ENCODE measurements around the gene TSPYL2.

Gene TSPYL2

GRCh38 chrX:53080628-53081580 lies 1.3 kb upstream of the TSPYL2 start:
- no peak for DNase-seq (ENCODE audit: low read depth)

GRCh38 chrX:53082773-53083616 lies 828 bp downstream of the TSPYL2 start:
- DNase-seq (ENCODE audit: low read depth): no peak

- DNase-seq (ENCODE audit: low read depth): no peak
These were observed 1.9 kb downstream of the TSPYL2 start for GRCh38 chrX:53084043-53084570.

GRCh38 chrX:53084863-53085262 lies 2.7 kb downstream of the TSPYL2 start:
- DNase-seq (ENCODE audit: low read depth): no peak

- no peak for DNase-seq (ENCODE audit: low read depth)
These were observed 3.6 kb downstream of the TSPYL2 start for GRCh38 chrX:53085661-53086229.

GRCh38 chrX:53086464-53086863 lies 4.3 kb downstream of the TSPYL2 start:
- no peak for DNase-seq (ENCODE audit: low read depth)

- no peak for DNase-seq (ENCODE audit: low read depth)
These were observed 5.2 kb downstream of the TSPYL2 start for GRCh38 chrX:53087388-53087831.

GRCh38 chrX:53088136-53088974 lies 6.2 kb downstream of the TSPYL2 start:
- peak; percentile 46 for DNase-seq (ENCODE audit: low read depth)

- no peak for DNase-seq (ENCODE audit: low read depth)
These were observed 7.2 kb downstream of the TSPYL2 start for GRCh38 chrX:53089224-53089842.

- no peak for DNase-seq (ENCODE audit: low read depth)
These were observed 7.8 kb downstream of the TSPYL2 start for GRCh38 chrX:53089925-53090324.

- DNase-seq (ENCODE audit: low read depth): no peak
These were observed 9.2 kb downstream of the TSPYL2 start for GRCh38 chrX:53091354-53091753.

- DNase-seq (ENCODE audit: low read depth): no peak
These were observed 11.0 kb downstream of the TSPYL2 start for GRCh38 chrX:53093177-53093655.

GRCh38 chrX:53093748-53094581 lies 11.8 kb downstream of the TSPYL2 start, which contains the start of gene KANTR:
Gene KANTR (plus strand): TSS chrX:53094142. CDS start chrX:53124273, 30,131 bp downstream.
- peak; percentile 87 for DNase-seq (ENCODE audit: low read depth)

- no peak for DNase-seq (ENCODE audit: low read depth)
These were observed 12.4 kb downstream of the TSPYL2 start for GRCh38 chrX:53094582-53094905.

GRCh38 chrX:53095796-53096195 lies 13.6 kb downstream of the TSPYL2 start:
- DNase-seq (ENCODE audit: low read depth): no peak

GRCh38 chrX:53114864-53115549 lies 32.8 kb downstream of the TSPYL2 start:
- no peak for DNase-seq (ENCODE audit: low read depth)

GRCh38 chrX:53115550-53115874 lies 33.3 kb downstream of the TSPYL2 start:
- no peak for DNase-seq (ENCODE audit: low read depth)

- no peak for DNase-seq (ENCODE audit: low read depth)
These were observed 33.9 kb downstream of the TSPYL2 start for GRCh38 chrX:53116101-53116500.

GRCh38 chrX:53122013-53122412 lies 39.8 kb downstream of the TSPYL2 start:
- DNase-seq (ENCODE audit: low read depth): no peak
